Osteoblast (primary cell): ENCODE results near the gene HCAR2. TPM values are rescaled to one million over a fixed set of nuclear protein-coding genes. Genes with fewer than 3 reads are reported as not detected.
"Not testable (repeated sequence)": the region's sequence is repeated elsewhere in the genome, so short reads cannot be mapped to it uniquely, and the experiment has no call there.

Source experiments
- DNase-seq: peaks from one replicate; pipeline ENCODE4 v3.0.0; 2011; ENCODE audit warnings: low spot score, mixed read lengths; ENCODE audit not compliant: insufficient read length; ENCODE audit errors: missing footprints
- H2AFZ ChIP-seq: 2 replicates; pipeline ENCODE4 v1.6.0; 2011; ENCODE audit warnings: mild to moderate bottlenecking, low read length
- H3K27ac ChIP-seq: 2 replicates; pipeline ENCODE4 v1.5.1; 2011; ENCODE audit warnings: mild to moderate bottlenecking, low read depth, low read length, moderate library complexity
- H3K27me3 ChIP-seq: 2 replicates; pipeline ENCODE4 v1.6.0; 2012; ENCODE audit warnings: mild to moderate bottlenecking, control low read depth, inconsistent platforms, low read length, moderate library complexity; ENCODE audit not compliant: insufficient read depth
- H3K36me3 ChIP-seq: 2 replicates; pipeline ENCODE4 v1.5.1; 2011; ENCODE audit warnings: mild to moderate bottlenecking, low read length, control low read depth, moderate library complexity; ENCODE audit not compliant: insufficient read depth
- H3K4me1 ChIP-seq: 2 replicates; pipeline ENCODE4 v1.5.1; 2011; ENCODE audit warnings: mild to moderate bottlenecking, low read length, control low read depth, moderate library complexity; ENCODE audit not compliant: insufficient read depth
- H3K4me2 ChIP-seq: 2 replicates; pipeline ENCODE4 v1.6.0; 2011; ENCODE audit warnings: mild to moderate bottlenecking, low read length; ENCODE audit not compliant: insufficient read depth
- H3K4me3 ChIP-seq: fragments of 200-600 bp; sonication (generic); 3 replicates; pipeline ENCODE4 v1.5.1; 2012; ENCODE audit warnings: mild to moderate bottlenecking, low read length, inconsistent platforms; ENCODE audit not compliant: insufficient read depth
- H3K79me2 ChIP-seq: 2 replicates; pipeline ENCODE4 v1.6.0; 2012; ENCODE audit warnings: mild to moderate bottlenecking, low read length, control low read depth, inconsistent platforms; ENCODE audit not compliant: insufficient read depth
- H3K9me3 ChIP-seq: 2 replicates; pipeline ENCODE4 v1.5.1; 2011; ENCODE audit warnings: low read depth, low read length, control low read depth
- H4K20me1 ChIP-seq: 2 replicates; pipeline ENCODE4 v1.6.0; 2012; ENCODE audit warnings: mild to moderate bottlenecking, low read length, control low read depth; ENCODE audit not compliant: insufficient read depth
- CTCF ChIP-seq: IDR thresholded peaks from 2 replicates; pipeline ENCODE4 v1.5.1; 2011; ENCODE audit warnings: mild to moderate bottlenecking, low read depth, low read length, moderate library complexity; ENCODE audit errors: extremely low read depth
- small RNA-seq: library from RNA; depleted of rRNA; stranded (forward); fragments of <200 nt; gene quantifications from one replicate; pipeline ENCODE3, GENCODE V24; 2012
- total RNA-seq: library from RNA; depleted of rRNA; stranded (reverse); fragments of >200 nt; gene quantifications from 2 replicates; pipeline ENCODE4 v1.2.3, GENCODE V29; 2012

The HCAR2 gene
- total RNA-seq, 1 donor: not detected

DNA sequence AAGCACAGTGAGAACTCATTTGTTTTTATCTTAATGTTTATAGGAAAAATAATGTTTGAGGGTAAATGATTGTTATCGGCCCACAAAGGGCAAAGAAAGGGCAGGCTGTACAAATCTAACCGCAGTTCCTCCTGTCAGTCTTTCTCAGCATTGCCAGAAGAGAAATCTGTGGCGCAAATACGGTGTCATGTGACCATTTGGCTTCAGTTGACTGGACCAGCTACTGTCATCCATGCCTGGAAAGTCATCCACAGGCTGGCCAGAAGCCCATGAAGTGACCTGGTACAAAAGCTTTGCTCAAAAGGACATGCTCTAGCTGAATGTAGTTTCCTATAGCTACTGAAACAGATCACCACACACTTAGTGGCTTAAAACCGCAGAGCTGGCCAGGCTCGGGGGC lies 43.6 kb downstream of the HCAR2 start:
- Histone ChIP-seq H3K9me3 (no peaks in the 10 kb centered on the region), H3K27me3 (no peaks in the 10 kb centered on the region), H3K4me1 (no peaks in the 10 kb centered on the region), H3K27ac (no peak overlapping the region), H3K4me2 (no peak overlapping the region), H3K4me3 (no peak overlapping the region), H2AFZ (no peak overlapping the region), H3K79me2 (no peaks in the 10 kb centered on the region), H4K20me1 (no peaks in the 10 kb centered on the region), H3K36me3 (no peaks in the 10 kb centered on the region)
- no peak for TF ChIP-seq CTCF
- DNase-seq: no peak

DNA sequence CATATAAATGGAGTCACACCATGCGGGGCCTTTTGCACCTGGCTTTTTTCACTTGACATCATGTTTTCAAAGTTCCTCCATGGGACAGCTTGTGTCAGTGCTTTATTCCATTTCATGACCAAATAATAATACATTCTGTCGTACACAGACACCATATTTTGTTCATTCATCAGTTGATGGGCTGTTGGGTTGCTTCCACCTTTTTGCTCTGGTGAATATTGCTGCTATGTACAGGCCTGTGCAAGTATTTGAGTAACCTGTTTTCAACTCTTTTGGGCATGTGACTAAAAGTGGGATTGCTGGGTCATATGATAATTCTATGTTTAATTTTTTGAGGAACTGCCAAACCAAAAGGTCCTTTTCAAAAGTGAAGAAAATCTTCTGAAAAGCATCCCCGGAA lies 46.9 kb downstream of the HCAR2 start:
- Histone ChIP-seq H3K36me3 (no peaks in the 10 kb centered on the region), H2AFZ (no peak overlapping the region), H3K27ac (no peak overlapping the region), H3K4me2 (no peak overlapping the region), H4K20me1 (no peaks in the 10 kb centered on the region), H3K9me3 (no peaks in the 10 kb centered on the region), H3K27me3 (no peaks in the 10 kb centered on the region), H3K4me1 (no peaks in the 10 kb centered on the region), H3K4me3 (no peak overlapping the region), H3K79me2 (no peaks in the 10 kb centered on the region)
- no peak for TF ChIP-seq CTCF
- DNase-seq: no peak

GRCh38 chr12:122653291-122653690 lies 49.9 kb downstream of the HCAR2 start:
- H3K27ac ChIP-seq, H3K4me3 ChIP-seq, H4K20me1 ChIP-seq, H3K79me2 ChIP-seq, H3K27me3 ChIP-seq, H3K4me1 ChIP-seq, DNase-seq, H2AFZ ChIP-seq, H3K36me3 ChIP-seq, H3K4me2 ChIP-seq, H3K9me3 ChIP-seq: not testable (repeated sequence)

GRCh38 chr12:122651520-122652224 lies 51.5 kb downstream of the HCAR2 start:
- Histone ChIP-seq H4K20me1 (no peaks in the 10 kb centered on the region), H3K4me3 (no peak overlapping the region), H3K27me3 (no peaks in the 10 kb centered on the region), H2AFZ (no peak overlapping the region), H3K36me3 (no peaks in the 10 kb centered on the region), H3K79me2 (no peaks in the 10 kb centered on the region), H3K9me3 (no peaks in the 10 kb centered on the region), H3K4me1 (peaks cover 4% of the 10 kb centered on the region), H3K27ac (no peak overlapping the region), H3K4me2 (no peak overlapping the region)
- TF ChIP-seq CTCF: no peak
- DNase-seq: no peak

Small RNAs within 50 kb of the gene (small RNA-seq; reads per million reads assigned to genes)
- not detected for gene AC026333.2

Other genes with a start within 250 kb of the HCAR2 start
- 18.9 and 22.8 TPM in 2 replicates for gene ZCCHC8, start 202.4 kb downstream of the HCAR2 start, total RNA-seq
- 41.8 and 43.1 TPM in 2 replicates for gene RSRC2, start 176.4 kb downstream of the HCAR2 start, total RNA-seq
- gene KNTC1, start 176.1 kb downstream of the HCAR2 start, total RNA-seq: 12.3 and 14.7 TPM in 2 replicates
- gene HCAR3, start 13.5 kb upstream of the HCAR2 start, total RNA-seq: not detected in 2 replicates
- 0.59 and 1.1 TPM in 2 replicates for gene HCAR1, start 27.5 kb upstream of the HCAR2 start, total RNA-seq
- 37.4 and 44.5 TPM in 2 replicates for gene DENR, start 49.5 kb upstream of the HCAR2 start, total RNA-seq
- gene CCDC62, start 71.2 kb upstream of the HCAR2 start, total RNA-seq: 0.36 and 1.2 TPM in 2 replicates
- gene HIP1R, start 132.1 kb upstream of the HCAR2 start, total RNA-seq: 19.4 and 21.0 TPM in 2 replicates
- 19.2 and 20.6 TPM in 2 replicates for gene VPS37B, start 192.8 kb upstream of the HCAR2 start, total RNA-seq